ENCODE data around the gene ZNF616.

The ZNF616 gene

GRCh38 chr19:52115526-52116053, 24.1 kb downstream of the ZNF616 start:
- no peak for TF ChIP-seq CTCF (IDR thresholded peaks at IDR 0.05; ENCODE audit: low read length)
- TF ChIP-seq EZH2 (optimal IDR thresholded peaks at IDR 0.05; ENCODE audit: low read depth, low read length), result no peak
- TF ChIP-seq EZH2phosphoT487 (IDR thresholded peaks at IDR 0.05; ENCODE audit: low read length), result no peak
- Histone ChIP-seq H2AFZ (ENCODE audit: low read length) (no peak overlapping the region), H3K4me1 (ENCODE audit: low read length) (no peaks in the 10 kb centered on the region), H3K9me2 (replicated peaks; ENCODE audit: insufficient read depth, low read length) (no peaks in the 10 kb centered on the region), H4K20me1 (ENCODE audit: insufficient read depth, low read length) (no peaks in the 10 kb centered on the region), H3F3A (ENCODE audit: insufficient read depth, low read length) (no peaks in the 10 kb centered on the region), H3K27me3 (replicated peaks; ENCODE audit: insufficient read depth, low read length) (no peaks in the 10 kb centered on the region), H3K9me3 (replicated peaks; ENCODE audit: insufficient read depth, low read length) (0 out of 2 replicates have a peak, but pooled peaks cover 8% of the 10 kb centered on the region), H3K9ac (ENCODE audit: low read length) (no peak overlapping the region), H3K36me3 (replicated peaks; ENCODE audit: insufficient read depth, low read length) (peaks cover 21% of the 10 kb centered on the region), H3K79me2 (ENCODE audit: low read length) (no peaks in the 10 kb centered on the region), H3K4me3 (ENCODE audit: low read length) (no peak overlapping the region), H3K27ac (ENCODE audit: low read length) (no peak overlapping the region), H3K4me2 (ENCODE audit: low read depth, low read length) (no peak overlapping the region)
- DNase-seq, result no peak

- Histone ChIP-seq H3K9ac (ENCODE audit: low read length) (no peak overlapping the region), H4K20me1 (ENCODE audit: insufficient read depth, low read length) (no peaks in the 10 kb centered on the region), H3F3A (ENCODE audit: insufficient read depth, low read length) (no peaks in the 10 kb centered on the region), H3K9me2 (replicated peaks; ENCODE audit: insufficient read depth, low read length) (no peaks in the 10 kb centered on the region), H3K27me3 (replicated peaks; ENCODE audit: insufficient read depth, low read length) (no peaks in the 10 kb centered on the region), H3K4me3 (ENCODE audit: low read length) (no peak overlapping the region), H3K9me3 (replicated peaks; ENCODE audit: insufficient read depth, low read length) (0 out of 2 replicates have a peak, but pooled peaks cover 8% of the 10 kb centered on the region), H3K4me2 (ENCODE audit: low read depth, low read length) (no peak overlapping the region), H3K79me2 (ENCODE audit: low read length) (no peaks in the 10 kb centered on the region), H3K36me3 (replicated peaks; ENCODE audit: insufficient read depth, low read length) (peaks cover 21% of the 10 kb centered on the region), H3K4me1 (ENCODE audit: low read length) (no peaks in the 10 kb centered on the region), H2AFZ (ENCODE audit: low read length) (no peak overlapping the region), H3K27ac (ENCODE audit: low read length) (no peak overlapping the region)
- TF ChIP-seq EZH2phosphoT487 (IDR thresholded peaks at IDR 0.05; ENCODE audit: low read length) (no peak), EZH2 (optimal IDR thresholded peaks at IDR 0.05; ENCODE audit: low read depth, low read length) (no peak), CTCF (IDR thresholded peaks at IDR 0.05; ENCODE audit: low read length) (no peak)
- DNase-seq, result no peak
Measured at GRCh38 chr19:52114691-52115090, 25.0 kb downstream of the ZNF616 start.

GRCh38 chr19:52112624-52113023, 27.1 kb downstream of the ZNF616 start:
- H3K79me2 ChIP-seq (ENCODE audit: low read length), result no peaks in the 10 kb centered on the region
- no peaks in the 10 kb centered on the region for H3F3A ChIP-seq (ENCODE audit: insufficient read depth, low read length)
- TF ChIP-seq CTCF (IDR thresholded peaks at IDR 0.05; ENCODE audit: low read length), result no peak
- no peak for TF ChIP-seq EZH2phosphoT487 (IDR thresholded peaks at IDR 0.05; ENCODE audit: low read length)
- no peak for TF ChIP-seq EZH2 (optimal IDR thresholded peaks at IDR 0.05; ENCODE audit: low read depth, low read length)
- H4K20me1 ChIP-seq (ENCODE audit: insufficient read depth, low read length), result no peaks in the 10 kb centered on the region
- H3K36me3 ChIP-seq (replicated peaks; ENCODE audit: insufficient read depth, low read length), result peaks cover 20% of the 10 kb centered on the region
- H2AFZ ChIP-seq (ENCODE audit: low read length), result no peak overlapping the region
- H3K4me2 ChIP-seq (ENCODE audit: low read depth, low read length), result no peak overlapping the region
- no peaks in the 10 kb centered on the region for H3K4me1 ChIP-seq (ENCODE audit: low read length)
- no peaks in the 10 kb centered on the region for H3K9me2 ChIP-seq (replicated peaks; ENCODE audit: insufficient read depth, low read length)
- H3K9me3 ChIP-seq (replicated peaks; ENCODE audit: insufficient read depth, low read length), result 0 out of 2 replicates have a peak, but pooled peaks cover 4% of the 10 kb centered on the region
- no peak for DNase-seq
- no peak overlapping the region for H3K9ac ChIP-seq (ENCODE audit: low read length)
- H3K27ac ChIP-seq (ENCODE audit: low read length), result no peak overlapping the region
- no peaks in the 10 kb centered on the region for H3K27me3 ChIP-seq (replicated peaks; ENCODE audit: insufficient read depth, low read length)
- no peak overlapping the region for H3K4me3 ChIP-seq (ENCODE audit: low read length)

Data from MM.1S (cell line).